ENCODE results near the gene AMER1. TPM values are rescaled to one million over a fixed set of nuclear protein-coding genes. Genes with fewer than 3 reads are reported as not detected.

The AMER1 gene
- total and polyA plus RNA-seq, 2 donors from 2014 or later = 1.5 to 5.7 TPM

- no peak for FAIRE-seq
Measured at GRCh38 chrX:64198036-64198435, 7.5 kb downstream of the AMER1 start.

GRCh38 chrX:64196606-64197005 lies 8.9 kb downstream of the AMER1 start:
- intact Hi-C loops (cut with DNase I) = no loop called here
- FAIRE-seq (no peak), DNase-seq (no peak)
- Histone ChIP-seq H3K27ac (ENCODE audit: low read depth in 2 of 2, low read length in 2 of 2) (no peak overlapping the region), H3K4me3 (ENCODE audit: low read length in 3 of 3) (no peak overlapping the region), H3K36me3 (ENCODE audit: control insufficient read depth in 2 of 3, insufficient read depth in 3 of 3, low read length in 3 of 3) (peaks cover 0 to 2% (median 0%) of the 10 kb centered on the region in 3 donors), H3K9me3 (ENCODE audit: control insufficient read depth in 2 of 3, insufficient read depth in 1 of 3, low read length in 3 of 3) (no peaks in the 10 kb centered on the region), H3K27me3 (ENCODE audit: control insufficient read depth, insufficient read depth, low read length) (no peaks in the 10 kb centered on the region), H3K9ac (ENCODE audit: low read length in 3 of 3) (no peak overlapping the region), H3K4me1 (ENCODE audit: control insufficient read depth in 2 of 3, insufficient read depth in 2 of 3, low read depth in 1 of 3, low read length in 3 of 3) (no peaks in the 10 kb centered on the region)
- no peak for TF ChIP-seq CTCF (IDR thresholded peaks at IDR 0.05; ENCODE audit: borderline replicate concordance, extremely low read depth, insufficient read depth)

More at GRCh38 chrX:64198036-64198435, 7.5 kb downstream of the AMER1 start:
- Histone ChIP-seq H3K9me3 (ENCODE audit: control insufficient read depth in 2 of 3, insufficient read depth in 1 of 3, low read length in 3 of 3) (no peaks in the 10 kb centered on the region), H3K36me3 (ENCODE audit: control insufficient read depth in 2 of 3, insufficient read depth in 3 of 3, low read length in 3 of 3) (no peaks in the 10 kb centered on the region), H3K27ac (ENCODE audit: low read depth in 2 of 2, low read length in 2 of 2) (no peak overlapping the region), H3K4me3 (ENCODE audit: low read length in 3 of 3) (no peak overlapping the region), H3K4me1 (ENCODE audit: control insufficient read depth in 2 of 3, insufficient read depth in 2 of 3, low read depth in 1 of 3, low read length in 3 of 3) (peaks cover 0 to 9% (median 5%) of the 10 kb centered on the region in 3 donors), H3K27me3 (ENCODE audit: control insufficient read depth, insufficient read depth, low read length) (no peaks in the 10 kb centered on the region), H3K9ac (ENCODE audit: low read length in 3 of 3) (no peak overlapping the region)
- no peak for DNase-seq
- TF ChIP-seq CTCF (IDR thresholded peaks at IDR 0.05; ENCODE audit: borderline replicate concordance, extremely low read depth, insufficient read depth) = no peak
- intact Hi-C loops (cut with DNase I) = no loop called here

- TF ChIP-seq CTCF (IDR thresholded peaks at IDR 0.05; ENCODE audit: borderline replicate concordance, extremely low read depth, insufficient read depth) = no peak
- no peak for FAIRE-seq
- no peak overlapping the region for H3K9ac ChIP-seq (ENCODE audit: low read length in 3 of 3)
- H3K9me3 ChIP-seq (ENCODE audit: control insufficient read depth in 2 of 3, insufficient read depth in 1 of 3, low read length in 3 of 3) = no peaks in the 10 kb centered on the region
- DNase-seq = no peak
- no peak overlapping the region for H3K27ac ChIP-seq (ENCODE audit: low read depth in 2 of 2, low read length in 2 of 2)
- no peaks in the 10 kb centered on the region for H3K4me1 ChIP-seq (ENCODE audit: control insufficient read depth in 2 of 3, insufficient read depth in 2 of 3, low read depth in 1 of 3, low read length in 3 of 3)
- intact Hi-C loops (cut with DNase I) = no loop called here
- H3K36me3 ChIP-seq (ENCODE audit: control insufficient read depth in 2 of 3, insufficient read depth in 3 of 3, low read length in 3 of 3) = peaks cover 0 to 2% (median 0%) of the 10 kb centered on the region in 3 donors
- H3K4me3 ChIP-seq (ENCODE audit: low read length in 3 of 3) = no peak overlapping the region
- no peaks in the 10 kb centered on the region for H3K27me3 ChIP-seq (ENCODE audit: control insufficient read depth, insufficient read depth, low read length)
Measured at GRCh38 chrX:64195862-64196261, 9.6 kb downstream of the AMER1 start.

GRCh38 chrX:64192673-64193072 lies 12.8 kb downstream of the AMER1 start:
- peaks cover 0 to 2% (median 0%) of the 10 kb centered on the region in 3 donors for H3K36me3 ChIP-seq (ENCODE audit: control insufficient read depth in 2 of 3, insufficient read depth in 3 of 3, low read length in 3 of 3)
- no peak overlapping the region for H3K9ac ChIP-seq (ENCODE audit: low read length in 3 of 3)
- no peak for DNase-seq
- no peaks in the 10 kb centered on the region for H3K4me1 ChIP-seq (ENCODE audit: control insufficient read depth in 2 of 3, insufficient read depth in 2 of 3, low read depth in 1 of 3, low read length in 3 of 3)
- H3K4me3 ChIP-seq (ENCODE audit: low read length in 3 of 3) = no peak overlapping the region
- intact Hi-C loops (cut with DNase I) = no loop called here
- H3K27ac ChIP-seq (ENCODE audit: low read depth in 2 of 2, low read length in 2 of 2) = no peak overlapping the region
- H3K9me3 ChIP-seq (ENCODE audit: control insufficient read depth in 2 of 3, insufficient read depth in 1 of 3, low read length in 3 of 3) = no peaks in the 10 kb centered on the region
- TF ChIP-seq CTCF (IDR thresholded peaks at IDR 0.05; ENCODE audit: borderline replicate concordance, extremely low read depth, insufficient read depth) = no peak
- no peaks in the 10 kb centered on the region for H3K27me3 ChIP-seq (ENCODE audit: control insufficient read depth, insufficient read depth, low read length)
- no peak for FAIRE-seq

All from kidney (tissue), 14 donors.